Common myeloid progenitor, CD34-positive (primary cell): ENCODE data around the gene CDCA5.

ENCODE experiments used
- CTCF ChIA-PET: fragments of 350-600 bp; sonication (Branson Sonifier 250); formaldehyde crosslinking; loops from one replicate; lab custom pipeline; 2021; ENCODE audit warnings: antibody characterized with exemption; lab: Charles Lee
- POLR2A ChIA-PET: fragments of 350-600 bp; sonication (Branson Sonifier 250); formaldehyde crosslinking; loops from one replicate; lab custom pipeline; 2021; ENCODE audit warnings: antibody characterized with exemption; lab: Charles Lee
- DNase-seq, 3 donors: peaks; one replicate each; pipeline versions ENCODE4 v3.0.0 to v3.0.0-alpha.2; 2013
- H3K27ac ChIP-seq, 2 experiments: 1 replicate in 1 of 2; 2 replicates in 1 of 2; pipeline ENCODE4 v1.7.0; 2013; ENCODE audit warnings: inconsistent platforms in 2 of 2, low read length in 2 of 2, mild to moderate bottlenecking in 2 of 2, low read depth in 1 of 2, moderate library complexity in 1 of 2; ENCODE audit not compliant: severe bottlenecking in 2 of 2, insufficient read depth in 1 of 2, poor library complexity in 1 of 2
- H3K27me3 ChIP-seq, 5 experiments: replicated peaks in 2 of 5; 1 replicate in 3 of 5; 2 replicates in 2 of 5; pipeline versions ENCODE4 v1.6.1 to v1.7.0; 2013; ENCODE audit warnings: low read length in 4 of 5, mild to moderate bottlenecking in 2 of 5, moderate library complexity in 2 of 5, inconsistent platforms in 1 of 5; ENCODE audit not compliant: insufficient read depth in 5 of 5, control insufficient read depth in 4 of 5
- H3K36me3 ChIP-seq, 4 experiments: 1 replicate in 2 of 4; 2 replicates in 2 of 4; pipeline versions ENCODE4 v1.6.1 to v1.7.0; 2013; ENCODE audit warnings: low read length in 3 of 4, control low read depth in 1 of 4, mild to moderate bottlenecking in 1 of 4; ENCODE audit not compliant: control insufficient read depth in 4 of 4, insufficient read depth in 4 of 4
- H3K4me1 ChIP-seq, 4 experiments: 1 replicate in 3 of 4; 2 replicates in 1 of 4; pipeline versions ENCODE4 v1.6.1 to v1.7.1; 2013; ENCODE audit warnings: low read length in 3 of 4, mild to moderate bottlenecking in 3 of 4, control low read depth in 1 of 4, inconsistent platforms in 1 of 4, moderate library complexity in 1 of 4; ENCODE audit not compliant: control insufficient read depth in 4 of 4, insufficient read depth in 4 of 4; ENCODE audit errors: control extremely low read depth in 1 of 4
- H3K4me3 ChIP-seq, 7 experiments: 1 replicate in 4 of 7; 2 replicates in 3 of 7; pipeline versions ENCODE4 v1.5.1 to v1.7.0; 2013; ENCODE audit warnings: mild to moderate bottlenecking in 7 of 7, low read length in 6 of 7, moderate library complexity in 6 of 7, inconsistent platforms in 2 of 7, low read depth in 2 of 7, control low read depth in 1 of 7; ENCODE audit not compliant: insufficient read depth in 4 of 7, control insufficient read depth in 1 of 7; ENCODE audit errors: extremely low read depth in 1 of 7
- H3K9me3 ChIP-seq, 5 experiments: 1 replicate in 4 of 5; 2 replicates in 1 of 5; pipeline versions ENCODE4 v1.6.1 to v1.7.1; 2013; ENCODE audit warnings: low read length in 4 of 5, mild to moderate bottlenecking in 2 of 5, inconsistent platforms in 1 of 5, low read depth in 1 of 5, moderate library complexity in 1 of 5; ENCODE audit not compliant: control insufficient read depth in 4 of 5, insufficient read depth in 2 of 5; ENCODE audit errors: control extremely low read depth in 1 of 5
- WGBS: methylation state at CpG from one replicate; pipeline ENCODE4 v1.1.5; 2013; ENCODE audit not compliant: insufficient coverage; 5-methylcytosine and 5-hydroxymethylcytosine counted together

Gene CDCA5

DNA sequence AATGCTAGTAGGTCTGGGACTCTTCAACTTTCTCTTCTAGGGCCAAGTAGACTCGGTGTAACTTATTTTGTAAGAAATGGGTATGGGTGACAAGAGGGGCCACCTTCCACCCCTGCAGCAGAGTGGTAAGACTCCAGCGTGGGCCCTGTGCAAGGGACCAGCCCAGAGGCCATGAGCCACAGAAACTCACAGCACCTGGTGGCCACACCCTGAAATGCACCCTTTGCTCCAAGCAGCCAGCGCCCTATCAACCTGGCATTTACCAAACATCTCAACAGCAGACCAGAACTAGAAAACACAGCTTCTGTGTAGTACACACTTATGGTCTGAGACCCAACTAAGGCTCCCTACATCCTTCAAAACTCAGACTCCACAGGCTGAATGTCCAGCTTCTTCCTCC is 5.7 kb downstream of the CDCA5 start:
- Histone ChIP-seq H3K27me3 (no peaks in the 10 kb centered on the region), H3K9me3 (no peaks in the 10 kb centered on the region), H3K36me3 (peaks cover 0 to 53% (median 18%) of the 10 kb centered on the region in 4 experiments), H3K4me1 (peaks cover 3 to 20% (median 8%) of the 10 kb centered on the region in 4 experiments), H3K4me3 (no peak overlapping the region), H3K27ac (peak overlapping the region; percentile 12 to 50)
- WGBS = 67% methylated on average over 1 of the region's 3 CpGs
- CTCF ChIA-PET = interaction anchor here (0.7 to 1.6 kb wide), 7 partner anchors 9 to 65 kb away, joined by 3 to 7 read pairs (median 4); partner anchors contain the start of genes ARL2 and SNX15
- POLR2A ChIA-PET = no interaction called here
- DNase-seq = peak; percentile 73 to 86 (median 78)

DNA sequence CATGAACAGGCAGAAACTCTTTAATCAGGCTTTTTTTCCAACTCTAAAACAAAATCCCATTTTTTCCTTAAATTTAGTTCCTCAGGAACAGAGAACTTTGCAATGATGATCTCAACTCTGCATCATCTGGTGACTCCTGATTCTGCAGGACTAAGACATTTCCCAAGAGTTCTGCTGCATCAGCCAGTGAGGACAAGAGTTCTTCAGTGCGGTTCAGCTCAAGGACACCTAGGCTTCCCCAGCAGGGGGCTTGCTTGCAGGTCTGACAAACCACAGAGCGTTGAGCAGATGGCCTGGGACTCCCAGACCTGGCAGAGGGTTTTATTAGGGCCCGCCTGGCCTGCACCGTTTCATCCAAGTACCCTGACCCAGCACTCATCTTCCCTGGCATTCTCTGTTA is 6.4 kb downstream of the CDCA5 start:
- POLR2A ChIA-PET = no interaction called here
- H3K36me3 ChIP-seq = peaks cover 0 to 50% (median 18%) of the 10 kb centered on the region in 4 experiments
- peaks cover 0 to 13% (median 2%) of the 10 kb centered on the region in 4 experiments for H3K4me1 ChIP-seq
- H3K27me3 ChIP-seq = no peaks in the 10 kb centered on the region
- H3K4me3 ChIP-seq = no peak overlapping the region
- H3K27ac ChIP-seq = no peak overlapping the region
- DNase-seq = peak in 2 of 3 donors; percentile 29 to 37
- H3K9me3 ChIP-seq = no peaks in the 10 kb centered on the region
- CTCF ChIA-PET = interaction anchor here (0.8 to 2.4 kb wide), 10 partner anchors 8 to 105 kb away, joined by 3 to 7 read pairs (median 4); partner anchors contain the start of genes ARL2, CAPN1, SAC3D1 and SNX15
- WGBS = 91% methylated on average over 3 of the region's 4 CpGs

DNA sequence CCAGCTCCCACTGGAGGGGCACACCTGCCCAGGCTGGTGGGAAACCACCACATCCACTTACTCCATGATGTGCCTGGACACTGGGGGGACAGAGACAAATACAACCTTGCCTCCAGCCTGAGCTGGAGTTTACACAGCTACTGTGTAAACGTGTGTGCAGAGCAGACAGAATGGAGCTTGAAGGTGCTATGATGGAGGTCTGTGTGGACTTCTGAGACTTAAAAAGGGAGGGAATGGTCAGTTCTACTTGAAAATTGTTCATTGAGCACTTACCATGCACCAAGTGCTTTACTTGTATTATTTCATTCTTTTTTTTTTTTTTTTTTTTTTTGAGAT is 11.2 kb downstream of the CDCA5 start:
- H3K9me3 ChIP-seq = no peaks in the 10 kb centered on the region
- ChIA-PET POLR2A (interaction anchor here (0.8 kb wide), 1 partner anchor 61 kb away, joined by 3 read pairs; no protein-coding TSS in a partner anchor), CTCF (interaction anchor here (0.6 to 1.5 kb wide), 4 partner anchors 10 to 229 kb away, joined by 3 read pairs; partner anchors contain the start of gene NAALADL1)
- peaks cover 0 to 19% (median 5%) of the 10 kb centered on the region in 4 experiments for H3K36me3 ChIP-seq
- DNase-seq = no peak
- H3K4me3 ChIP-seq = no peak overlapping the region
- H3K27me3 ChIP-seq = no peaks in the 10 kb centered on the region
- WGBS = 100% methylated on average over 1 of the region's 1 CpG
- no peak overlapping the region for H3K27ac ChIP-seq
- no peaks in the 10 kb centered on the region for H3K4me1 ChIP-seq

DNA sequence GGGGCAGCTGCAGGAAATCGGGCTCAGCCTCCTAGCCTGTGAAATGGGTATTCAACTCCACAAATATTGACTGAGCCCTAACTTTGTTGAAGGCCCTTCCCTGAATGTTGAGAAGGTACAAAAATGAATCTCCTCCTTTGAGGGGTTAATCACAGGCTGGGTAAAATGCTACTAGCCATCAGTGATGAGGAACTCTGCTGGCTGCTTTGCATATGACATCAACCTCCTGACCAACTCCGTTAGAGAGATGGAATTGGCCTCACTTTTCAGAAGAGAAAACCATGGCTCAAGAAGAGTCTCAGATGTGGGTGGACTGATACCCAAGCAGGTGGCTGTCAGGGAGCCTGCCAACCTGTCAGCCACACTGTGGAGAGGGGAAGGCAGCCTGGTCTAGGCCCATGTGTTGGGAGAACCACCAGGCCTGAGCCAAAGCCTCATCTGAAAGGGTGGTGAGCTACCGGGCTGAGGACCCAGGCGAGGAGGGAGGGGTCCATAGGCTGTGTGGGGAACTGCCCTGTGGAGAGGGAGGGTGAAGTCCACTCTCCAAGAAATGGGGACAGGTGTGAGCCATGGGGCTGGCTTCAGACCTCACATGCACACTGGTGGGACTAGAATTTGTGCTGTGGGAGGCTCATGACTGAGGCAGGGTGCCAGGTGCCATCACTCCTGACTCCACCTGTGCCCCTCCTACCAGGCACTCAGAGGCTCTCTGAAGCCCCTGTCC is 11.8 kb downstream of the CDCA5 start:
- Histone ChIP-seq H3K27ac (no peak overlapping the region), H3K27me3 (no peaks in the 10 kb centered on the region), H3K9me3 (no peaks in the 10 kb centered on the region), H3K36me3 (peaks cover 0 to 13% (median 4%) of the 10 kb centered on the region in 4 experiments), H3K4me1 (no peaks in the 10 kb centered on the region), H3K4me3 (no peak overlapping the region)
- POLR2A ChIA-PET = interaction anchor here (0.8 kb wide), 1 partner anchor 62 kb away, joined by 3 read pairs; no protein-coding TSS in a partner anchor
- 80% methylated on average over 4 of the region's 4 CpGs for WGBS
- CTCF ChIA-PET = interaction anchor here (0.6 to 1.5 kb wide), 5 partner anchors 10 to 229 kb away, joined by 3 read pairs; partner anchors contain the start of gene NAALADL1
- DNase-seq = no peak

DNA sequence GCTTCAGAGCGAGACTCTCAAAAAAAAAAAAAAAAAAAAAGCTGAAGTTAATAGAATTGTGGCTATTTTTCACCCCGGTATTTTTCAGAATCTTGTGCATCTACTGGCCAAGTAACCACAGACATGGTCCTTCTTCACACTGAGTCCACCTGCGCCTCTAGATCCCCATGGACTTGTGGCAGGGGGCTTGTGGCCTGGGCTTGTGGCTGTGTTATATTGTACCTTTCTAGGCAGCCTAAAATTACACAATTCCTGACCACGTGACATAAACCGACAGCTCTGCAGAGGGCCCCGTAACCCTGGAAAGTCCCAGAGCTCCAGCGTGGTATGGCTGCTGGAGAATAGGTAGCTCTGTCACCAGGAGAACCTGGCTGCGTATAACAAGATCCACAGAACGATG is 14.6 kb downstream of the CDCA5 start:
- WGBS = 19% methylated on average over 6 of the region's 9 CpGs

DNA sequence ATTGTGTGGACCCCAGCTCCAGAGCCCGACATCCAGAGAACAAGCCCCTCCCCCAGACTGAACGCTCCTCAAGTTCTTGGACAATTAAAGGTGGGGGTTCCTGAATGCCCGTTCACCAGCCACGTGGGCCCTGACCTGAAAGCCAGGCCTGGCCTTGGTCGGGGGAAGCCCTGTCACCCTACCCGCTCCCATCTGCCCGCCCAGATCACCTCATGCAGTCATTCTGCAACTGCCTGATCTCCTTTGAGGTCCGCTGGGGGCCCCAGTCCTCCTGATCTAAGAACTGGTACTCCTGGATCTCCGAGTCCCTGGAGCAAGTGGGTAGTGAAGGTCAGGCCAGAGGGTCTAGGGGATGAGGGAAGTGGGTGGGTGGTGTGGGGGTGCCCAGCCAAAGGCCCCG is 16.4 kb downstream of the CDCA5 start:
- DNase-seq = no peak
- POLR2A ChIA-PET = no interaction called here
- Histone ChIP-seq H3K27ac (no peak overlapping the region), H3K36me3 (no peaks in the 10 kb centered on the region), H3K4me1 (peaks cover 0 to under 1% (median 0%) of the 10 kb centered on the region in 4 experiments), H3K27me3 (no peaks in the 10 kb centered on the region), H3K4me3 (no peak overlapping the region), H3K9me3 (no peaks in the 10 kb centered on the region)
- 96% methylated on average over 3 of the region's 10 CpGs for WGBS
- CTCF ChIA-PET = interaction anchor here (2.9 kb wide), 1 partner anchor 10 kb away, joined by 7 read pairs; no protein-coding TSS in a partner anchor

More for the DNA sequence above, 14.6 kb downstream of the CDCA5 start:
- POLR2A ChIA-PET = interaction anchor here (1.0 to 1.3 kb wide), 2 partner anchors 12 to 55 kb away, joined by 3 to 4 read pairs; no protein-coding TSS in a partner anchor
- no peaks in the 10 kb centered on the region for H3K36me3 ChIP-seq
- no peaks in the 10 kb centered on the region for H3K4me1 ChIP-seq
- no peaks in the 10 kb centered on the region for H3K9me3 ChIP-seq
- H3K4me3 ChIP-seq = no peak overlapping the region
- no peaks in the 10 kb centered on the region for H3K27me3 ChIP-seq
- no peak overlapping the region for H3K27ac ChIP-seq
- CTCF ChIA-PET = interaction anchor here (1.0 to 2.0 kb wide), 7 partner anchors 9 to 55 kb away, joined by 3 to 5 read pairs (median 4); partner anchors contain the start of gene ARL2
- DNase-seq = peak in 2 of 3 donors; percentile 75 to 76
